Trophoblast cell (in vitro differentiated cells and primary cell): Measurements from ENCODE around the gene PET100.

Experiments
- DNase-seq, 2 donors: peaks; one replicate each; pipeline ENCODE4 v3.0.0-alpha.2; 2016
- H2AFZ ChIP-seq: 2 replicates; pipeline ENCODE4 v1.6.1; 2013; ENCODE audit warnings: low read length, moderate library complexity, mild to moderate bottlenecking; ENCODE audit not compliant: insufficient read depth, poor library complexity
- H2AK5ac ChIP-seq: 2 replicates; pipeline ENCODE4 v1.6.1; 2013; ENCODE audit warnings: mild to moderate bottlenecking, low read length
- H2BK120ac ChIP-seq: 2 replicates; pipeline ENCODE4 v1.6.1; 2013; ENCODE audit warnings: low read length, mild to moderate bottlenecking, moderate library complexity; ENCODE audit not compliant: insufficient read depth, poor library complexity
- H2BK12ac ChIP-seq: 2 replicates; pipeline ENCODE4 v1.6.1; 2013; ENCODE audit warnings: mild to moderate bottlenecking, low read length, moderate library complexity
- H2BK5ac ChIP-seq: 2 replicates; pipeline ENCODE4 v1.6.1; 2013; ENCODE audit warnings: low read length, low read depth, moderate library complexity, mild to moderate bottlenecking; ENCODE audit not compliant: poor library complexity
- H3K14ac ChIP-seq: 2 replicates; pipeline ENCODE4 v1.6.1; 2013; ENCODE audit warnings: mild to moderate bottlenecking, low read length
- H3K18ac ChIP-seq: 2 replicates; pipeline ENCODE4 v1.6.1; 2013; ENCODE audit warnings: mild to moderate bottlenecking, low read length
- H3K23ac ChIP-seq: 2 replicates; pipeline ENCODE4 v1.6.1; 2013; ENCODE audit warnings: low read length
- H3K27ac ChIP-seq: 2 replicates; pipeline ENCODE4 v1.5.1; 2013; ENCODE audit warnings: low read depth, mild to moderate bottlenecking, inconsistent platforms, low read length, moderate library complexity
- H3K27me3 ChIP-seq: 2 replicates; pipeline ENCODE4 v1.6.1; 2013; ENCODE audit warnings: inconsistent platforms, mild to moderate bottlenecking, low read length, moderate library complexity; ENCODE audit not compliant: insufficient read depth
- H3K36me3 ChIP-seq, 2 experiments: 1 replicate in 1 of 2; 2 replicates in 1 of 2; pipeline ENCODE4 v1.6.1; 2013; ENCODE audit warnings: low read length in 2 of 2, mild to moderate bottlenecking in 2 of 2, moderate library complexity in 1 of 2; ENCODE audit not compliant: insufficient read depth in 2 of 2, control insufficient read depth in 1 of 2
- H3K4ac ChIP-seq: 2 replicates; pipeline ENCODE4 v1.6.1; 2013; ENCODE audit warnings: low read depth, mild to moderate bottlenecking, low read length, moderate library complexity
- H3K4me1 ChIP-seq, 2 experiments: 1 replicate in 1 of 2; 2 replicates in 1 of 2; pipeline ENCODE4 v1.6.1; 2013; ENCODE audit warnings: low read length in 2 of 2, mild to moderate bottlenecking in 2 of 2, moderate library complexity in 1 of 2; ENCODE audit not compliant: insufficient read depth in 2 of 2, control insufficient read depth in 1 of 2
- H3K4me2 ChIP-seq: 2 replicates; pipeline ENCODE4 v1.6.1; 2013; ENCODE audit warnings: inconsistent platforms, mild to moderate bottlenecking, low read length, moderate library complexity
- H3K4me3 ChIP-seq: 2 replicates; pipeline ENCODE4 v1.5.1; 2013; ENCODE audit warnings: mild to moderate bottlenecking, low read depth, low read length, inconsistent platforms
- H3K79me1 ChIP-seq: one replicate; pipeline ENCODE4 v1.6.1; 2013; ENCODE audit warnings: low read length
- H3K79me2 ChIP-seq: 2 replicates; pipeline ENCODE4 v1.6.1; 2013; ENCODE audit warnings: low read length, mild to moderate bottlenecking; ENCODE audit not compliant: control insufficient read depth, insufficient read depth, poor library complexity
- H3K9ac ChIP-seq: 2 replicates; pipeline ENCODE4 v1.6.1; 2013; ENCODE audit warnings: mild to moderate bottlenecking, low read length
- H3K9me3 ChIP-seq: 2 replicates; pipeline ENCODE4 v1.6.1; 2013; ENCODE audit warnings: low read depth, mild to moderate bottlenecking, control low read depth, inconsistent platforms, low read length; ENCODE audit not compliant: insufficient read depth
- H4K12ac ChIP-seq: 2 replicates; pipeline ENCODE4 v1.6.1; 2013; ENCODE audit warnings: low read depth, mild to moderate bottlenecking, low read length, moderate library complexity
- H4K8ac ChIP-seq: 2 replicates; pipeline ENCODE4 v1.6.1; 2013; ENCODE audit warnings: low read depth, mild to moderate bottlenecking, low read length, moderate library complexity
- H4K91ac ChIP-seq: one replicate; pipeline ENCODE4 v1.6.1; 2013; ENCODE audit warnings: low read depth, mild to moderate bottlenecking, low read length, moderate library complexity
- WGBS: extraction: QIAGEN DNeasy Blood & Tissue Kit; methylation state at CpG from one replicate; pipeline ENCODE4 v1.1.7; 2013; ENCODE audit warnings: missing lambda C conversion rate; ENCODE audit not compliant: insufficient read length, insufficient coverage; ENCODE audit errors: extremely low coverage; 5-methylcytosine and 5-hydroxymethylcytosine counted together

Gene PET100

GRCh38 chr19:7605490-7606222 lies 23.9 kb upstream of the PET100 start:
- Histone ChIP-seq H3K79me2 (no peaks in the 10 kb centered on the region), H2BK5ac (no peak overlapping the region), H3K23ac (no peak overlapping the region), H4K12ac (no peak overlapping the region), H3K4me3 (no peak overlapping the region), H3K18ac (no peak overlapping the region), H3K36me3 (peaks cover 17 to 21% of the 10 kb centered on the region in 2 experiments), H2AK5ac (no peak overlapping the region), H2BK12ac (no peak overlapping the region), H3K4me2 (no peak overlapping the region), H3K79me1 (no peaks in the 10 kb centered on the region), H3K4ac (no peak overlapping the region), H3K9me3 (peaks cover 1% of the 10 kb centered on the region), H2BK120ac (no peak overlapping the region), H3K4me1 (peaks cover 0 to 2% of the 10 kb centered on the region in 2 experiments), H3K27ac (no peak overlapping the region), H3K14ac (no peak overlapping the region), H3K27me3 (no peaks in the 10 kb centered on the region), H2AFZ (no peak overlapping the region), H4K8ac (no peak overlapping the region), H4K91ac (no peak overlapping the region), H3K9ac (no peak overlapping the region)
- DNase-seq: peak in 1 of 2 donors; percentile 12
- WGBS: no CpG with 5 or more reads among the region's 14 CpGs

- H3K4me1 ChIP-seq: peaks cover 0 to 2% of the 10 kb centered on the region in 2 experiments
- whole genome bisulfite sequencing: no CpG with 5 or more reads among the region's 17 CpGs
- H3K36me3 ChIP-seq: peaks cover 23 to 27% of the 10 kb centered on the region in 2 experiments
- no peak overlapping the region for H3K23ac ChIP-seq
- H2AFZ ChIP-seq: no peak overlapping the region
- H2AK5ac ChIP-seq: no peak overlapping the region
- H3K27me3 ChIP-seq: no peaks in the 10 kb centered on the region
- H3K4ac ChIP-seq: no peak overlapping the region
- H3K14ac ChIP-seq: no peak overlapping the region
- H3K27ac ChIP-seq: no peak overlapping the region
- H3K18ac ChIP-seq: no peak overlapping the region
- H3K79me1 ChIP-seq: no peaks in the 10 kb centered on the region
- no peaks in the 10 kb centered on the region for H3K79me2 ChIP-seq
- H3K9ac ChIP-seq: no peak overlapping the region
- H2BK5ac ChIP-seq: no peak overlapping the region
- no peak overlapping the region for H3K4me2 ChIP-seq
- H3K9me3 ChIP-seq: peaks cover 1% of the 10 kb centered on the region
- H3K4me3 ChIP-seq: no peak overlapping the region
- H4K8ac ChIP-seq: no peak overlapping the region
- no peak overlapping the region for H2BK120ac ChIP-seq
- H2BK12ac ChIP-seq: no peak overlapping the region
- no peak overlapping the region for H4K91ac ChIP-seq
- no peak overlapping the region for H4K12ac ChIP-seq
- no peak for DNase-seq
These were observed 23.3 kb upstream of the PET100 start for GRCh38 chr19:7606289-7606688.

GRCh38 chr19:7607212-7607873 lies 22.2 kb upstream of the PET100 start:
- H3K79me2 ChIP-seq: no peaks in the 10 kb centered on the region
- no peak overlapping the region for H2BK12ac ChIP-seq
- no peak overlapping the region for H2AFZ ChIP-seq
- H3K18ac ChIP-seq: no peak overlapping the region
- H4K12ac ChIP-seq: no peak overlapping the region
- H4K91ac ChIP-seq: no peak overlapping the region
- peaks cover 31 to 35% of the 10 kb centered on the region in 2 experiments for H3K36me3 ChIP-seq
- peaks cover 1% of the 10 kb centered on the region for H3K9me3 ChIP-seq
- no peak overlapping the region for H3K9ac ChIP-seq
- H2AK5ac ChIP-seq: no peak overlapping the region
- no peak overlapping the region for H3K27ac ChIP-seq
- H3K79me1 ChIP-seq: no peaks in the 10 kb centered on the region
- H3K4me1 ChIP-seq: peaks cover 0 to 2% of the 10 kb centered on the region in 2 experiments
- WGBS: no CpG with 5 or more reads among the region's 10 CpGs
- H3K4me3 ChIP-seq: no peak overlapping the region
- H3K4me2 ChIP-seq: no peak overlapping the region
- H2BK5ac ChIP-seq: no peak overlapping the region
- no peak overlapping the region for H3K23ac ChIP-seq
- no peak overlapping the region for H3K14ac ChIP-seq
- no peak overlapping the region for H4K8ac ChIP-seq
- no peaks in the 10 kb centered on the region for H3K27me3 ChIP-seq
- no peak for DNase-seq
- no peak overlapping the region for H2BK120ac ChIP-seq
- no peak overlapping the region for H3K4ac ChIP-seq

- no peak overlapping the region for H4K12ac ChIP-seq
- no peak overlapping the region for H2BK5ac ChIP-seq
These were observed 21.6 kb upstream of the PET100 start for GRCh38 chr19:7607874-7608560.

More at GRCh38 chr19:7607874-7608560, 21.6 kb upstream of the PET100 start:
- H2AK5ac ChIP-seq: no peak overlapping the region
- H3K4me1 ChIP-seq: no peaks in the 10 kb centered on the region
- H2AFZ ChIP-seq: no peak overlapping the region
- no peaks in the 10 kb centered on the region for H3K27me3 ChIP-seq
- no peak overlapping the region for H3K23ac ChIP-seq
- H2BK12ac ChIP-seq: no peak overlapping the region
- peaks cover 1% of the 10 kb centered on the region for H3K9me3 ChIP-seq
- H3K36me3 ChIP-seq: peaks cover 36 to 40% of the 10 kb centered on the region in 2 experiments
- no peak overlapping the region for H3K9ac ChIP-seq
- H3K4me3 ChIP-seq: no peak overlapping the region
- WGBS: no CpG with 5 or more reads among the region's 25 CpGs
- H3K14ac ChIP-seq: no peak overlapping the region
- no peaks in the 10 kb centered on the region for H3K79me2 ChIP-seq
- H4K8ac ChIP-seq: no peak overlapping the region
- H3K18ac ChIP-seq: no peak overlapping the region
- H3K4me2 ChIP-seq: no peak overlapping the region
- no peaks in the 10 kb centered on the region for H3K79me1 ChIP-seq
- no peak overlapping the region for H4K91ac ChIP-seq
- no peak overlapping the region for H3K4ac ChIP-seq
- no peak for DNase-seq
- no peak overlapping the region for H3K27ac ChIP-seq
- H2BK120ac ChIP-seq: no peak overlapping the region
